Stimulated activated CD4-positive, alpha-beta T cell treated with anti-CD3 and anti-CD28 coated beads, Interleukin-1b, Interleukin-23, amount 100 ng/mL, for 1 hour (primary cell): ENCODE data around the gene CD2AP.
"Not testable (repeated sequence)": the region's sequence is repeated elsewhere in the genome, so short reads cannot be mapped to it uniquely, and the experiment has no call there.

Experiments used
- DNase-seq, 2 donors: peaks; one replicate each; pipeline ENCODE4 v3.0.0-alpha.2; 2020; ENCODE audit warnings: low read depth in 2 of 2

CD2AP gene

GRCh38 chr6:47464052-47464451 is 13.5 kb upstream of the CD2AP start:
- no peak for DNase-seq

- DNase-seq, result no peak
Measured at GRCh38 chr6:47465117-47465516, 12.5 kb upstream of the CD2AP start.

GRCh38 chr6:47471911-47472310 is 5.7 kb upstream of the CD2AP start:
- DNase-seq, result no peak

- no peak for DNase-seq
Measured at GRCh38 chr6:47473791-47474346, 3.7 kb upstream of the CD2AP start.

GRCh38 chr6:47475319-47475816 is 2.2 kb upstream of the CD2AP start:
- DNase-seq, result no peak

- DNase-seq, result no peak
Measured at GRCh38 chr6:47476781-47477496, 650 bp upstream of the CD2AP start.

GRCh38 chr6:47478233-47479139 is 897 bp downstream of the CD2AP start:
- no peak for DNase-seq

GRCh38 chr6:47479140-47479508 is 1.5 kb downstream of the CD2AP start:
- no peak for DNase-seq

GRCh38 chr6:47479874-47480273 is 2.3 kb downstream of the CD2AP start:
- DNase-seq, result no peak

- not testable (repeated sequence) for DNase-seq
Measured at GRCh38 chr6:47481213-47481612, 3.6 kb downstream of the CD2AP start.

- DNase-seq, result no peak
Measured at GRCh38 chr6:47481806-47482205, 4.2 kb downstream of the CD2AP start.

GRCh38 chr6:47483516-47483852 is 5.9 kb downstream of the CD2AP start:
- no peak for DNase-seq

GRCh38 chr6:47483853-47484546 is 6.4 kb downstream of the CD2AP start:
- DNase-seq, result no peak

- no peak for DNase-seq
Measured at GRCh38 chr6:47484616-47485015, 7.0 kb downstream of the CD2AP start.

GRCh38 chr6:47485083-47485482 is 7.5 kb downstream of the CD2AP start:
- no peak for DNase-seq

- no peak for DNase-seq
Measured at GRCh38 chr6:47485491-47486135, 8.0 kb downstream of the CD2AP start.

- DNase-seq, result no peak
Measured at GRCh38 chr6:47489995-47490394, 12.4 kb downstream of the CD2AP start.

GRCh38 chr6:47490676-47491075 is 13.1 kb downstream of the CD2AP start:
- DNase-seq, result no peak

GRCh38 chr6:47492355-47492754 is 14.8 kb downstream of the CD2AP start:
- DNase-seq, result no peak

GRCh38 chr6:47495207-47495606 is 17.6 kb downstream of the CD2AP start:
- no peak for DNase-seq

GRCh38 chr6:47495954-47496545 is 18.5 kb downstream of the CD2AP start:
- DNase-seq, result no peak
